Measurements from ENCODE around the gene DUSP21. TPM values are rescaled to one million over a fixed set of nuclear protein-coding genes. Genes with fewer than 3 reads are reported as not detected.

The DUSP21 gene
- total and polyA plus RNA-seq, 2 of the 4 experiments (the other 2 are of a cell fraction), result not detected

DNA sequence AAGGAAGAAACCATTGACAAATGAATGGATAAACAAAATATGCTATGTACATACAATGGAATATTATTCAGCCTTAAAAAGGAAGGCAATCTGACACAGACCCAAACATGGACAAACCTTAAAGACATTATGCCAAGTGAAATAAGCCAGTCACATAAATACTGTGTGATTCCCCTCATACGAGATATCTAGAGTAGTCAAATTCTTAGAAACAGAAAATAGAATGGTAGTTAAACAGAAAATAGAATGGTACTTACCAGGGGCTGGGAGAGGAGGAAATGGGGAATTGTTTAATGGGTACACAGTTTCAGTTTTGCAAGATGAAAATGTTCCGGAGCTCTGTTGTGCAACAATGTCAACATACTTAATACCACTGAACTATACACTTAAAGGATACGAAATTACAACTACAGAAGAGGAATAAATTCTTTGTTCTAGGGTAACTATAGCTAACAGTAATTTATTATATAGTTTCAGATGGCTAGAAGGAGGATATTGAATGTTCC, 47.8 kb upstream of the DUSP21 start:
- in situ Hi-C loops (cut with MboI; ENCODE audit: low sequenced_read_pairs), result no loop called here
- Histone ChIP-seq H3K36me3 (ENCODE audit: control insufficient read depth, insufficient read depth, low read length) (no peaks in the 10 kb centered on the region), H3K23ac (ENCODE audit: low read depth, low read length) (no peak overlapping the region), H2BK120ac (ENCODE audit: low read depth, low read length) (no peak overlapping the region), H4K91ac (ENCODE audit: insufficient read depth, low read depth, low read length) (no peak overlapping the region), H2AK9ac (replicated peaks; ENCODE audit: low read depth, low read length, poor library complexity) (no peak overlapping the region), H3K4me1 (ENCODE audit: control insufficient read depth, insufficient read depth, low read length) (no peaks in the 10 kb centered on the region), H2AK5ac (ENCODE audit: low read depth, low read length) (no peak overlapping the region), H3K56ac (ENCODE audit: extremely low read depth, insufficient read depth, low read length) (no peak overlapping the region), H2BK20ac (ENCODE audit: low read depth, low read length) (no peak overlapping the region), H2BK5ac (ENCODE audit: low read depth, low read length, poor library complexity, severe bottlenecking) (no peak overlapping the region), H3K9me3 (ENCODE audit: control insufficient read depth, insufficient read depth, low read length) (no peaks in the 10 kb centered on the region), H4K20me1 (ENCODE audit: insufficient read depth, low read length) (no peaks in the 10 kb centered on the region), H2AFZ (replicated peaks; ENCODE audit: low read length, poor library complexity) (no peak overlapping the region), H3K18ac (ENCODE audit: low read depth, low read length) (no peak overlapping the region), H3K79me1 (ENCODE audit: low read depth in 1 of 2, low read length in 2 of 2) (no peaks in the 10 kb centered on the region), H3K14ac (replicated peaks; ENCODE audit: low read depth, low read length) (no peak overlapping the region), H3K27ac (ENCODE audit: insufficient read depth, low read length) (no peak overlapping the region), H3K27me3 (ENCODE audit: control insufficient read depth, insufficient read depth, low read length) (peaks cover 2% of the 10 kb centered on the region; the same call in 1 of the 2 replicates), H4K8ac (ENCODE audit: low read depth in 2 of 2, low read length in 2 of 2) (no peak overlapping the region), H4K5ac (ENCODE audit: low read depth, low read length) (no peak overlapping the region), H3K9me1 (ENCODE audit: insufficient read depth, low read length) (no peaks in the 10 kb centered on the region), H3K4me2 (ENCODE audit: low read depth, low read length) (no peak overlapping the region), H3K4ac (ENCODE audit: low read depth, low read length) (no peak overlapping the region), H3K4me3 (ENCODE audit: insufficient read depth, low read depth, low read length) (no peak overlapping the region), H3K9ac (ENCODE audit: low read depth, low read length) (no peak overlapping the region), H2BK15ac (ENCODE audit: low read depth, low read length) (no peak overlapping the region)
- ATAC-seq (ENCODE audit: low read depth) (no peak), DNase-seq (no peak)
- BruUV-seq (replicated peaks), result no TSS peak
- POLR2A ChIA-PET (ENCODE audit: unreplicated experiment), result no interaction called here
- TF ChIP-seq SMC3 (IDR thresholded peaks at IDR 0.05; ENCODE audit: low read depth, low read length), result no peak
- TF ChIP-seq CTCF (conservative IDR thresholded peaks at IDR 0.05; ENCODE audit: low read depth, low read length), result no peak
- TF ChIP-seq MXI1 (IDR thresholded peaks at IDR 0.05; ENCODE audit: borderline replicate concordance, low read depth, low read length), result no peak
- no peak for TF ChIP-seq POLR2A (IDR thresholded peaks at IDR 0.05; ENCODE audit: low read depth, low read length)
- TF ChIP-seq BHLHE40 (IDR thresholded peaks at IDR 0.05; ENCODE audit: low read depth, low read length), result no peak
- no peak for TF ChIP-seq MAZ (IDR thresholded peaks at IDR 0.05; ENCODE audit: borderline replicate concordance, low read depth, low read length)
- no peak for TF ChIP-seq MAFK (IDR thresholded peaks at IDR 0.05; ENCODE audit: low read depth, low read length)
- no peak for TF ChIP-seq RFX5 (IDR thresholded peaks at IDR 0.05; ENCODE audit: low read depth, low read length)
- TF ChIP-seq NFE2L2 (IDR thresholded peaks at IDR 0.05; ENCODE audit: low read depth, low read length), result no peak
- TF ChIP-seq RAD21 (IDR thresholded peaks at IDR 0.05; ENCODE audit: low read length), result no peak
- TF ChIP-seq RCOR1 (IDR thresholded peaks at IDR 0.05; ENCODE audit: insufficient replicate concordance, low read length), result no peak
- no peak for TF ChIP-seq CHD1 (IDR thresholded peaks at IDR 0.05; ENCODE audit: low read depth, low read length)
- no peak for TF ChIP-seq FOS (IDR thresholded peaks at IDR 0.05; ENCODE audit: low read depth, low read length)
- no peak for TF ChIP-seq CEBPB (IDR thresholded peaks at IDR 0.05; ENCODE audit: low read depth, low read length)
- TF ChIP-seq ELK1 (IDR thresholded peaks at IDR 0.05; ENCODE audit: borderline replicate concordance, low read depth, low read length), result no peak
- TF ChIP-seq USF2 (IDR thresholded peaks at IDR 0.05; ENCODE audit: low read depth, low read length), result no peak
- no CpG with 5 or more reads among the region's 3 CpGs for WGBS, 2 experiments (ENCODE audit: extremely low coverage in 2 of 2, insufficient read length in 1 of 2)
- intact Hi-C loops (cut with micrococcal nuclease), result no loop called here
- CTCF ChIA-PET, result no interaction called here
- dilution Hi-C loops (cut with HindIII; ENCODE audit: low sequenced_read_pairs, unreplicated experiment), result no loop called here
